SHP77 (cell line): ENCODE results near the gene LRRC37B.
"Not testable (repeated sequence)": the region's sequence is repeated elsewhere in the genome, so short reads cannot be mapped to it uniquely, and the experiment has no call there.

ENCODE experiments used
- DNase-seq, 2 experiments: peaks; one replicate each; lab custom pipeline; 2025; lab: John Stamatoyannopoulos, UW

The LRRC37B gene

GRCh38 chr17:32041306-32041875, 34.2 kb downstream of the LRRC37B start:
- DNase-seq, result not testable (repeated sequence)

- DNase-seq, result not testable (repeated sequence)
Observed at GRCh38 chr17:32042266-32042665, 35.1 kb downstream of the LRRC37B start.

- not testable (repeated sequence) for DNase-seq
Observed at GRCh38 chr17:32045611-32046010, 38.4 kb downstream of the LRRC37B start.

GRCh38 chr17:32047663-32048062, 40.5 kb downstream of the LRRC37B start:
- DNase-seq, result not testable (repeated sequence)

- not testable (repeated sequence) for DNase-seq
Observed at GRCh38 chr17:32054985-32055384, 47.8 kb downstream of the LRRC37B start.

- not testable (repeated sequence) for DNase-seq
Observed at GRCh38 chr17:32055425-32055824, 48.2 kb downstream of the LRRC37B start.

- DNase-seq, result not testable (repeated sequence)
Observed at GRCh38 chr17:32056500-32056899, 49.3 kb downstream of the LRRC37B start.

GRCh38 chr17:32057460-32058105, 50.4 kb downstream of the LRRC37B start:
- not testable (repeated sequence) for DNase-seq

GRCh38 chr17:32060695-32061094, 53.5 kb downstream of the LRRC37B start:
- not testable (repeated sequence) for DNase-seq

GRCh38 chr17:32061840-32062239, 54.7 kb downstream of the LRRC37B start:
- not testable (repeated sequence) for DNase-seq

- DNase-seq, result not testable (repeated sequence)
Observed at GRCh38 chr17:32064091-32064490, 56.9 kb downstream of the LRRC37B start.

GRCh38 chr17:32066123-32066680, 59.0 kb downstream of the LRRC37B start:
- not testable (repeated sequence) for DNase-seq

GRCh38 chr17:32066863-32067642, 59.9 kb downstream of the LRRC37B start:
- not testable (repeated sequence) for DNase-seq

GRCh38 chr17:32069067-32069466, 61.9 kb downstream of the LRRC37B start:
- not testable (repeated sequence) for DNase-seq

- DNase-seq, result not testable (repeated sequence)
Observed at GRCh38 chr17:32071961-32072360, 64.8 kb downstream of the LRRC37B start.

GRCh38 chr17:32073131-32073530, 65.9 kb downstream of the LRRC37B start:
- not testable (repeated sequence) for DNase-seq

GRCh38 chr17:32079753-32080152, 72.6 kb downstream of the LRRC37B start:
- DNase-seq, result peak in 1 of 2 experiments; percentile 5

GRCh38 chr17:32083550-32083979, 76.4 kb downstream of the LRRC37B start:
- DNase-seq, result not testable (repeated sequence)

- DNase-seq, result peak in 1 of 2 experiments; percentile 47
Observed at GRCh38 chr17:32084003-32084941, 77.1 kb downstream of the LRRC37B start.

GRCh38 chr17:32084942-32085829, 78.0 kb downstream of the LRRC37B start:
- not testable (repeated sequence) for DNase-seq
